ENCODE results near the gene CHMP3.

DNA sequence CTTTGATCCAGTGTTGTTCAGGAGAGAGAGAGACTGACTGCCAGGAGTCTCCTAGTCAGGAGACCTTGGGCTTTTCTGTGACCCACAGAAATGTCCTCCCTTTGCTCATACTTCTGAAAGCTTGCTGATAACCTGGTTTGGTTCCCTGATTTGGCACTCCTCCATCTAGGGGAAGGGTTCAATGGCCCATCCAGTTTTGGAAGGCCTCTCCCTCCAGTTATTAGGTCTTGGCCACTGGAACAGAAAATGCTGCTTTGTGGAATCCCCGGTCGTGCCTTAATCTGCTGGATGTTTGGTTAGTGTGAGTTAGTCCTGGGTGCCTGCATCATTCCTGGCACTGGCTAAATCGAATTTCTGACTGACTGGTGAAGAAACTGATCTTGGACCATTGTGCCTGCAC lies 86.3 kb downstream of the CHMP3 start:
- TF ChIP-seq, protein P1, sequence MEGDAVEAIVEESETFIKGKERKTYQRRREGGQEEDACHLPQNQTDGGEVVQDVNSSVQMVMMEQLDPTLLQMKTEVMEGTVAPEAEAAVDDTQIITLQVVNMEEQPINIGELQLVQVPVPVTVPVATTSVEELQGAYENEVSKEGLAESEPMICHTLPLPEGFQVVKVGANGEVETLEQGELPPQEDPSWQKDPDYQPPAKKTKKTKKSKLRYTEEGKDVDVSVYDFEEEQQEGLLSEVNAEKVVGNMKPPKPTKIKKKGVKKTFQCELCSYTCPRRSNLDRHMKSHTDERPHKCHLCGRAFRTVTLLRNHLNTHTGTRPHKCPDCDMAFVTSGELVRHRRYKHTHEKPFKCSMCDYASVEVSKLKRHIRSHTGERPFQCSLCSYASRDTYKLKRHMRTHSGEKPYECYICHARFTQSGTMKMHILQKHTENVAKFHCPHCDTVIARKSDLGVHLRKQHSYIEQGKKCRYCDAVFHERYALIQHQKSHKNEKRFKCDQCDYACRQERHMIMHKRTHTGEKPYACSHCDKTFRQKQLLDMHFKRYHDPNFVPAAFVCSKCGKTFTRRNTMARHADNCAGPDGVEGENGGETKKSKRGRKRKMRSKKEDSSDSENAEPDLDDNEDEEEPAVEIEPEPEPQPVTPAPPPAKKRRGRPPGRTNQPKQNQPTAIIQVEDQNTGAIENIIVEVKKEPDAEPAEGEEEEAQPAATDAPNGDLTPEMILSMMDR (IDR thresholded peaks at IDR 0.05): no peak
- no peak for TF ChIP-seq POLR2AphosphoS5 (IDR thresholded peaks at IDR 0.05)
- TF ChIP-seq POLR2A (IDR thresholded peaks at IDR 0.05): no peak

Measured in gastroesophageal sphincter (tissue), 3 donors.